ENCODE data around the gene CS.

Gene CS

GRCh38 chr12:56282579-56282978 lies 17.6 kb downstream of the CS start:
- 0 out of 2 replicates have a peak, but pooled peaks cover 6% of the 10 kb centered on the region for H4K20me1 ChIP-seq (ENCODE audit: insufficient read depth)
- H2AFZ ChIP-seq (ENCODE audit: low read depth), result no peak overlapping the region
- H3K27me3 ChIP-seq (ENCODE audit: insufficient read depth, low read depth), result no peaks in the 10 kb centered on the region
- no peak overlapping the region for H3K9ac ChIP-seq
- H3K4me3 ChIP-seq (IDR thresholded peaks at IDR 0.05; ENCODE audit: insufficient read depth, low read depth, low read length), result no peak overlapping the region
- H3K27ac ChIP-seq, result no peak overlapping the region
- no peak overlapping the region for H3K4me2 ChIP-seq
- H3K36me3 ChIP-seq (ENCODE audit: insufficient read depth), result peaks cover 55% of the 10 kb centered on the region; the same call in 1 of the 2 replicates
- H3K79me2 ChIP-seq (ENCODE audit: insufficient read depth, low read depth), result peaks cover 16% of the 10 kb centered on the region; the same call in 1 of the 2 replicates
- TF ChIP-seq CTCF (conservative IDR thresholded peaks at IDR 0.05; ENCODE audit: low read depth, low read length), result no peak
- H3K4me1 ChIP-seq (ENCODE audit: low read depth, poor library complexity, severe bottlenecking), result peaks cover 2% of the 10 kb centered on the region

GRCh38 chr12:56282030-56282429 lies 18.1 kb downstream of the CS start:
- Histone ChIP-seq H3K27me3 (ENCODE audit: insufficient read depth, low read depth) (no peaks in the 10 kb centered on the region), H3K79me2 (ENCODE audit: insufficient read depth, low read depth) (peaks cover 14% of the 10 kb centered on the region; the same call in 1 of the 2 replicates), H3K9ac (no peak overlapping the region), H4K20me1 (ENCODE audit: insufficient read depth) (0 out of 2 replicates have a peak, but pooled peaks cover 6% of the 10 kb centered on the region), H3K27ac (no peak overlapping the region), H2AFZ (ENCODE audit: low read depth) (no peak overlapping the region), H3K36me3 (ENCODE audit: insufficient read depth) (peaks cover 56% of the 10 kb centered on the region; the same call in 1 of the 2 replicates), H3K4me1 (ENCODE audit: low read depth, poor library complexity, severe bottlenecking) (no peaks in the 10 kb centered on the region), H3K4me3 (IDR thresholded peaks at IDR 0.05; ENCODE audit: insufficient read depth, low read depth, low read length) (no peak overlapping the region), H3K4me2 (no peak overlapping the region)
- no peak for TF ChIP-seq CTCF (conservative IDR thresholded peaks at IDR 0.05; ENCODE audit: low read depth, low read length)

- TF ChIP-seq CTCF (conservative IDR thresholded peaks at IDR 0.05; ENCODE audit: low read depth, low read length), result no peak
- H3K9ac ChIP-seq, result no peak overlapping the region
- H3K27ac ChIP-seq, result no peak overlapping the region
- peaks cover 51% of the 10 kb centered on the region; the same call in 1 of the 2 replicates for H3K36me3 ChIP-seq (ENCODE audit: insufficient read depth)
- H4K20me1 ChIP-seq (ENCODE audit: insufficient read depth), result no peaks in the 10 kb centered on the region
- H3K4me3 ChIP-seq (IDR thresholded peaks at IDR 0.05; ENCODE audit: insufficient read depth, low read depth, low read length), result no peak overlapping the region
- H3K79me2 ChIP-seq (ENCODE audit: insufficient read depth, low read depth), result peaks cover 12% of the 10 kb centered on the region; the same call in 1 of the 2 replicates
- no peak overlapping the region for H3K4me2 ChIP-seq
- no peaks in the 10 kb centered on the region for H3K27me3 ChIP-seq (ENCODE audit: insufficient read depth, low read depth)
- no peak overlapping the region for H2AFZ ChIP-seq (ENCODE audit: low read depth)
- H3K4me1 ChIP-seq (ENCODE audit: low read depth, poor library complexity, severe bottlenecking), result no peaks in the 10 kb centered on the region
Observed at GRCh38 chr12:56280849-56281248, 19.3 kb downstream of the CS start.

GRCh38 chr12:56278905-56279304 lies 21.2 kb downstream of the CS start:
- no peak for TF ChIP-seq CTCF (conservative IDR thresholded peaks at IDR 0.05; ENCODE audit: low read depth, low read length)
- Histone ChIP-seq H2AFZ (ENCODE audit: low read depth) (no peak overlapping the region), H3K4me2 (no peak overlapping the region), H4K20me1 (ENCODE audit: insufficient read depth) (no peaks in the 10 kb centered on the region), H3K27ac (no peak overlapping the region), H3K4me3 (IDR thresholded peaks at IDR 0.05; ENCODE audit: insufficient read depth, low read depth, low read length) (no peak overlapping the region), H3K27me3 (ENCODE audit: insufficient read depth, low read depth) (no peaks in the 10 kb centered on the region), H3K4me1 (ENCODE audit: low read depth, poor library complexity, severe bottlenecking) (no peaks in the 10 kb centered on the region), H3K9ac (no peak overlapping the region), H3K36me3 (ENCODE audit: insufficient read depth) (peaks cover 55% of the 10 kb centered on the region; the same call in 1 of the 2 replicates), H3K79me2 (ENCODE audit: insufficient read depth, low read depth) (peaks cover 5% of the 10 kb centered on the region; the same call in 1 of the 2 replicates)

Measured in KMS-11 (cell line).